Stimulated activated CD4-positive, alpha-beta T cell treated with anti-CD3 and anti-CD28 coated beads, Interleukin-12 subunit alpha, Interleukin-12 subunit beta, amount 100 ng/mL, for 4 hours (primary cell): ENCODE measurements around the gene PIN1.
A peak's percentile ranks its signal among the peaks of the same experiment; 100 is the strongest.
"Not testable (repeated sequence)": the region's sequence is repeated elsewhere in the genome, so short reads cannot be mapped to it uniquely, and the experiment has no call there.

Experiments used
- DNase-seq: peaks from one replicate; pipeline ENCODE4 v3.0.0-alpha.2; 2020

Gene PIN1

GRCh38 chr19:9834726-9835506 is at the start of gene PIN1:
Gene PIN1, plus strand, starts transcription at chr19:9835318. Its CDS starts 27 bp downstream, at chr19:9835345.
- DNase-seq = peak; percentile 99

GRCh38 chr19:9785367-9786331 is 49.5 kb upstream of the PIN1 start:
- DNase-seq = peak; percentile 98

DNA sequence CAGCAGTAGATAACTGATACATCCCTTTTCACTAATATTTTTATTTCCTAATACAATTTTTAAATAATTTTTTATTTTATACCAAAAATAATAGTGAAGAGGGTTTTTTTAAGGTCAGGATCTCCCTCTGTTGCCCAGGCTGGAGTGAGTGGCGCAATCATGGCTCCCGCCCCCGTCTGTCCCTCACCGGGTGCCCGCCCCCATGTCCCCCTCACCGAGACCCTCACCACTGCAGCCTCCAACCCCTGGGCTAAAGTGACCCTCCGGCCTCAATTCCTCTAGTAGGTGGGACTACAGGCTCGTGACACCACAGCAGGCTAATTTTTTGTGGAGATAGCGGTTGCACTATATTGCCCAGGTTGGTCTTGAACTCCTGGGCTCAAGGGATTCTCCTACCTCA is 48.8 kb upstream of the PIN1 start:
- DNase-seq = no peak

- no peak for DNase-seq
Measured at GRCh38 chr19:9786819-9787218, 48.3 kb upstream of the PIN1 start.

DNA sequence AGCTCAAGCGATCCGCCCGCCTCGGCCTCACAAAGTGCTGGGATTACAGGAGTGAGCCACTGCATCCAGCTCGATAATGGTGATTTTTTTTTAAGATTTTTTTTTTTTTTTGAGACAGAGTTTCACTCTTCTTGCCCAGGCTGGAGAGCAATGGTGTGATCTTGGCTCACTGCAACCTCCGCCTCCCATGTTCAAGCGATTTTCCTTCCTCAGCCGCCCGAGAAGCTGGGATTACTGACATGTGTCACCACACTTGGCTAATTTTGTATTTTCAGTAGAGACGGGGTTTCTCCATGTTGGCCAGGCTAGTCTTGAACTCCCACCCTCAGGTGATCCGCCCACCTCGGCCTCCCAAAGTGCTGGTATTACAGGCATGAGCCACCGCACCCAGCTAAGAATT is 46.5 kb upstream of the PIN1 start:
- DNase-seq = not testable (repeated sequence)

DNA sequence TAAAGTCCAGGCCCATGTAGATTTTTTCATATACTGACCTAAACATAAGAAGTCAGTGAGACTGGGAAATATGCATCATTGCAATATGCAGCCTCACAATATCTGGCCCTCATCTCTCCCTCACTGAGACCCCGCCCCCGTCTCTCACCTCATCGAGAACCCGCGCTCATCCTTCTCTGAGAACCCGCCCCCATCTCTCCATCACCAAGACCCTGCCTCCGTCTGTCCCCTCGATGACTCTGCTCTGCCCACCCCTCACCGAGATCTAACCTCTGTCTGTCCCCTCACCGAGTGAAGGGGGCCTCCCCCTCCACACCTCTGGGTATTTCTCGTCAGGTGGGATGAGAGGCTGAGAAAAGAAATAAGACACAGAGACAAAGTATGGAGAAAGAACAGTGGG is 46.1 kb upstream of the PIN1 start:
- DNase-seq = no peak

- DNase-seq = not testable (repeated sequence)
Measured at GRCh38 chr19:9789579-9789978, 45.5 kb upstream of the PIN1 start.

GRCh38 chr19:9791073-9791367 is 44.1 kb upstream of the PIN1 start:
- DNase-seq = not testable (repeated sequence)

GRCh38 chr19:9791552-9792205 is 43.4 kb upstream of the PIN1 start:
- peak; percentile 92 for DNase-seq

DNA sequence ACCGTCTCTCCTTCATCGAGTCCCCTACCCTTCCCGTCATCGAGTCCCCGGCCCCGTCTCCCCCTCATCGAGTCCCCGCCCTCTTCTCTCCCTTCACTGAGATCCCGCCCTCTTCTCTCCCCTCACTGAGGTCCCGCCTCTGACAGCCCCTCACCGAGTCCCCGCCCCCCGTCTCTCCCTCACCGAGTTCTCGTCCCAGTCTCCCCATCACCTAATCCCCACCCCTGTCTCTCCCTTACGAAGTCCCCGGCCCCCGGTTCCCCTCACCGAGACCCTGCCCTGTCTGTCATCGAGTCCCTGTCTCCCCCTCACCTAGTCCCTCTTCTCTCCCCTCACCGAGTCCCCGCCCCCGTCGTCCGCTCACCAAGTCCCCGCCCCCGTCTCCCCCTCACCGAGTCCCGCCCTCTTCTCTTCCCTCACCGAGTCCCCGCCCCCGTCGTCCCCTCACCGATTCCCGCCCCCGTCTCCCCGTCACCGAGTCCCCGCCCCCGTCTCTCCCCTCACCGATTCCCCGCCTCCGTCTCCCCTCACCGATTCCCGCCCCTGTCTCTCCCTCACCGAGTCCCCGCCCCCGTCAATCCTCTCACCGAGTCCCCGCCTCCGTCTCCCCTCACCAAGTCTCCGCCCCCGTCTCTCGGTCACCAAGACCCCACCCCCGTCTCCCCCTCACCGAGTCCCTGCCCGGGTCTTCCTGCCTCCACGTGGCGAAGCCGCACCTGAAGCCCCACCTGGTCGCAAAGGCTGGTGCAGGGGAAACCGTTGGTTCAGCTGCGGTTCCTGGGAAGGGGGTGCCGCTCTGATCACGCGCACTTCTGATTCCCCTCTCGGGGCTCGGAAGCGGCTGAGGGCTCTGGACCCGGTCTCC is 42.7 kb upstream of the PIN1 start:
- DNase-seq = peak; percentile 92

- peak; percentile 54 for DNase-seq
Measured at GRCh38 chr19:9793071-9793591, 42.0 kb upstream of the PIN1 start.

DNA sequence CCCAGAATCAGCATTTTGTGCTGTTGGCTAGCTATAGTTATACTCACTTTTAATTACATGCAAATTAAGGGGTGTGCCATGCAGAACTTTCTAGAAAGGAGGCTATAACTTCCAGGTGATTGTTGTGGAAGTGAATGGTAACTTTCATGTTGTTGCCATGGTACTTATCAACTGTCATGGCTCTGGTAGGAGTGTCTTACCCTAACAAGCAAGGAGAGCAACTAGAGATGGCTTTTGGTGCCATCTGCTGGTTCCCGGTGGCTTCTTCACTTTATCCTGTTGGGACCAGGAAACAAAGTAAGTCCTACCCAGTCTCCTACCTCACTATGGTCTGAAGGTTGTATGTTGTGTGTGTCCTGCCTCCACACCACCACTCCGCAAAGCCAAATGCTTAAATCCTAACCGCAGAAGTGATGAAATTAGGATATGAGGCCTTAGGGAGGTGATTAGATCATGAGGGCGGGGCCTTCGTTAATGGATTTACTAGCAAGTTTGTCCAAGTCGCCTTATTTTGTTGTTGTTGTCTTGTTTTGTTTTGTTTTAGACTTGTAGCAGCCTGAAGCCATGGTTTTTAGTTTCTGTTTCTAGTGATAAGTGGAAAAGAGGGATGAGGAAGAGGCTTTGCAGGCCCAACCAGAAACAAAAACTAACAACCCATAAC is 38.9 kb upstream of the PIN1 start:
- peak; percentile 72 for DNase-seq

DNA sequence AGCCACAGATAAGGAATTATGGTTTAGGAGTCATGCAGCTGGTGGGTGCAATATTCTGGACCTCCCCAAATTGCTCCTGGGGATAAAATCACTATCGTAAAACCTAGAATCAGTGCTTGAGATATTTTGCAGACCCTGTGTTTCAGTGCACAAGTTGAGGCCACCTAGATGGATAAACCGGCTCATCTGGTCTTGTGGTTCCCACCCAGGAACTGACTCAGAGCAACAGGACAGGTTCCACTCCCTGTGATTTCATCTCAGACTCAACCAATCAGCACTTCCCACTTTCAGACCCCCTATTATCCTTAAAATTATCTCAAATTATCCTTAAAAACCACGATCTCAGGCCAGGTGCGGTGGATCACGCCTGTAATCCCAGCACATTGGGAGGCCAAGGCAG is 37.2 kb upstream of the PIN1 start:
- no peak for DNase-seq

DNA sequence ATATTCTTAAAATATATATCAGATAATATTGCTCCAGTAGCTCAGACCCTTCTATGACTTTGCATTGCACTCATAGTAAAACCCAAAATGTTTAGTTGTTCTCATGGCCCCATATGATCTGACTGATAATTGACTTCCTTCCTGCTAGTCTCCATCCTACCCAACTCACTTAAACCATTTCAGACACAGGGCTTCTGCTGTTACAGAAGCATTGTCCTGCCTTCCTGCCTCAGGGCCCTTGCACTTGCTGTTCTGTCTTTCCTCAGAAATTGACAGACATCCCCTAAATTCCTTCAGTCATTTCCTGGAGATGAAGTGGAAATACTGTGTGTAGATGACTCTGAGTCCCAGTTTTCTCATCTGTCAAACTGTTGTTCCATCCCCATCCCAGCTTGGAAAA is 36.0 kb upstream of the PIN1 start:
- DNase-seq = no peak

- no peak for DNase-seq
Measured at GRCh38 chr19:9801976-9802375, 33.1 kb upstream of the PIN1 start.

DNA sequence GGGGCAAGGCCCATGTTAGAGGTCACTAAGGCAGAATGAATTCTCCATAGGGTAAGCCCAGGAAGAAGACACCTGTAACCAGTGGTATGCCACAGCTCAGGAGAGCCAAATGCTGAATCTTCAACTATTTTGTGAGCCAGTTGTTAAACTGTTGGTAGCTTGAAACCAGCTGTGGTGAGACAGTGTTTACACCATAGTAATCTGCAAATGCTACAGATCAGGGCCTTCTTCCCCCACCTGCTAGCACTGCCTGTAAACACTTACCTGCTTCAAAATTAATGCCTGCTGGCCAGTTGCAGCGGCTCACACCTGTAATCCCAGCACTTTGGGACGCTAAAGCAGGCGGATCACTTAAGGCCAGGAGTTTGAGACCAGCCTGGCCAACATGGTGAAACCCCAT is 28.3 kb upstream of the PIN1 start:
- no peak for DNase-seq

- no peak for DNase-seq
Measured at GRCh38 chr19:9808855-9809824, 26.0 kb upstream of the PIN1 start.

- DNase-seq = no peak
Measured at GRCh38 chr19:9811139-9811538, 24.0 kb upstream of the PIN1 start.

GRCh38 chr19:9818175-9818733 is 16.9 kb upstream of the PIN1 start:
- no peak for DNase-seq
